GM12872 (cell line): ENCODE data around the gene ANKRD44.

ENCODE experiments used
- CTCF ChIP-seq: IDR thresholded peaks from 3 replicates; pipeline ENCODE4 v1.5.1; 2011; ENCODE audit warnings: low read depth, mild to moderate bottlenecking, low read length, moderate library complexity; ENCODE audit not compliant: insufficient read depth

The ANKRD44 gene

GRCh38 chr2:196987649-196988364 lies 322.8 kb downstream of the ANKRD44 start:
- TF ChIP-seq CTCF: no peak

- no peak for TF ChIP-seq CTCF
Measured at GRCh38 chr2:196987298-196987648, 323.3 kb downstream of the ANKRD44 start.

- no peak for TF ChIP-seq CTCF
Measured at GRCh38 chr2:196985511-196986183, 324.9 kb downstream of the ANKRD44 start.

- TF ChIP-seq CTCF: no peak
Measured at GRCh38 chr2:196984903-196985302, 325.7 kb downstream of the ANKRD44 start.

GRCh38 chr2:196983934-196984333 lies 326.6 kb downstream of the ANKRD44 start:
- TF ChIP-seq CTCF: no peak

- TF ChIP-seq CTCF: no peak
Measured at GRCh38 chr2:196980473-196980872, 330.1 kb downstream of the ANKRD44 start.

GRCh38 chr2:196980001-196980400 lies 330.6 kb downstream of the ANKRD44 start:
- TF ChIP-seq CTCF: no peak
